HEK293 (cell line): ENCODE measurements around the gene MIS18BP1.

Experiments used
- CTCF ChIA-PET: fragments of 350-600 bp; formaldehyde crosslinking; extraction: SDS; loops from one replicate; lab custom pipeline; 2021; ENCODE audit warnings: antibody characterized with exemption; lab: Yijun Ruan, JAX
- POLR2A ChIA-PET: fragments of 300-600 bp; formaldehyde crosslinking; extraction: SDS; loops from one replicate; lab custom pipeline; 2020; ENCODE audit warnings: antibody characterized with exemption, inconsistent platforms; lab: Yijun Ruan, JAX
- H3K27ac ChIP-seq: fragments of 200-500 bp; sonication (Bioruptor generic); 2 replicates; pipeline ENCODE4 v1.5.1; 2014; ENCODE audit warnings: low read depth, low read length, control low read depth, inconsistent platforms; ENCODE audit errors: extremely low read depth
- H3K36me3 ChIP-seq, 2 experiments: fragments of 200-500 bp in 1 of 2; sonication (Bioruptor generic) in 1 of 2; 1 replicate in 1 of 2; 2 replicates in 1 of 2; pipeline ENCODE4 v1.5.1; 2014 to 2017; ENCODE audit warnings: inconsistent platforms in 2 of 2, low read length in 2 of 2; ENCODE audit not compliant: control insufficient read depth in 2 of 2, insufficient read depth in 1 of 2
- H3K4me1 ChIP-seq: fragments of 200-500 bp; sonication (Bioruptor generic); 2 replicates; pipeline ENCODE4 v1.5.1; 2014; ENCODE audit warnings: mild to moderate bottlenecking, low read length, inconsistent platforms; ENCODE audit not compliant: control insufficient read depth, insufficient read depth
- H3K4me3 ChIP-seq: 2 replicates; pipeline ENCODE4 v1.5.1; 2011; ENCODE audit warnings: low read depth, mild to moderate bottlenecking, control low read depth, low read length, moderate library complexity
- H3K9me3 ChIP-seq: fragments of 200-500 bp; sonication (Bioruptor generic); 2 replicates; pipeline ENCODE4 v1.5.1; 2014; ENCODE audit warnings: low read depth, low read length, inconsistent platforms; ENCODE audit not compliant: control insufficient read depth, insufficient read depth
- BCL11A ChIP-seq: fragments of 450-650 bp; formaldehyde crosslinking; IDR thresholded peaks from 2 replicates; pipeline ENCODE4 v1.5.1; 2016; ENCODE audit warnings: low read depth, missing biosample characterization, missing genetic modification characterization
- OVOL3 ChIP-seq: fragments of 450-650 bp; formaldehyde crosslinking; IDR thresholded peaks from 2 replicates; pipeline ENCODE4 v1.5.1; 2016; ENCODE audit warnings: missing biosample characterization, missing genetic modification characterization
- SALL2 ChIP-seq: fragments of 450-650 bp; formaldehyde crosslinking; IDR thresholded peaks from 2 replicates; pipeline ENCODE4 v1.5.0; 2017; ENCODE audit warnings: missing biosample characterization, mild to moderate bottlenecking, missing genetic modification characterization, borderline replicate concordance
- SCRT1 ChIP-seq: fragments of 450-650 bp; formaldehyde crosslinking; IDR thresholded peaks from 2 replicates; pipeline ENCODE4 v1.5.1; 2016; ENCODE audit warnings: missing biosample characterization, missing genetic modification characterization, borderline replicate concordance
- WT1 ChIP-seq: fragments of 450-650 bp; formaldehyde crosslinking; IDR thresholded peaks from 2 replicates; pipeline ENCODE4 v1.5.1; 2016; ENCODE audit warnings: missing biosample characterization, missing genetic modification characterization
- YY1 ChIP-seq: fragments of 450-650 bp; formaldehyde crosslinking; IDR thresholded peaks from 2 replicates; pipeline ENCODE4 v1.5.1; 2018; ENCODE audit warnings: missing biosample characterization, missing genetic modification characterization
- ZBTB1 ChIP-seq: fragments of 450-650 bp; formaldehyde crosslinking; IDR thresholded peaks from 2 replicates; pipeline ENCODE4 v1.5.1; 2016; ENCODE audit warnings: missing biosample characterization, missing genetic modification characterization
- ZBTB17 ChIP-seq: fragments of 450-650 bp; formaldehyde crosslinking; IDR thresholded peaks from 2 replicates; pipeline ENCODE4 v1.5.1; 2016; ENCODE audit warnings: missing biosample characterization, missing genetic modification characterization
- ZNF132 ChIP-seq: fragments of 450-650 bp; formaldehyde crosslinking; IDR thresholded peaks from 2 replicates; pipeline ENCODE4 v1.5.1; 2017; ENCODE audit warnings: missing biosample characterization, missing genetic modification characterization, borderline replicate concordance
- ZNF133 ChIP-seq: fragments of 450-650 bp; formaldehyde crosslinking; IDR thresholded peaks from 2 replicates; pipeline ENCODE4 v1.5.1; 2016; ENCODE audit warnings: missing biosample characterization, missing genetic modification characterization
- ZNF16 ChIP-seq: fragments of 450-650 bp; formaldehyde crosslinking; IDR thresholded peaks from 2 replicates; pipeline ENCODE4 v1.5.1; 2016; ENCODE audit warnings: low read depth, missing biosample characterization, missing genetic modification characterization
- ZNF174 ChIP-seq: fragments of 450-650 bp; formaldehyde crosslinking; IDR thresholded peaks from 2 replicates; pipeline ENCODE4 v1.5.0; 2017; ENCODE audit warnings: missing biosample characterization, mild to moderate bottlenecking, missing genetic modification characterization
- ZNF211 ChIP-seq: fragments of 450-650 bp; formaldehyde crosslinking; IDR thresholded peaks from 2 replicates; pipeline ENCODE4 v1.5.1; 2016; ENCODE audit warnings: low read depth, missing biosample characterization, missing genetic modification characterization
- ZNF311 ChIP-seq: fragments of 450-650 bp; formaldehyde crosslinking; IDR thresholded peaks from 2 replicates; pipeline ENCODE4 v1.5.1; 2017; ENCODE audit warnings: missing biosample characterization, missing genetic modification characterization, borderline replicate concordance
- ZNF341 ChIP-seq: fragments of 450-650 bp; formaldehyde crosslinking; IDR thresholded peaks from 2 replicates; pipeline ENCODE4; 2016; ENCODE audit warnings: low read depth, missing biosample characterization, missing genetic modification characterization
- ZNF37A ChIP-seq: fragments of 450-650 bp; IDR thresholded peaks from 2 replicates; pipeline ENCODE4 v1.5.1; 2018; ENCODE audit warnings: missing biosample characterization, missing genetic modification characterization
- ZNF394 ChIP-seq: fragments of 450-650 bp; formaldehyde crosslinking; IDR thresholded peaks from 2 replicates; pipeline ENCODE4 v1.5.1; 2016; ENCODE audit warnings: missing biosample characterization, missing genetic modification characterization, mild to moderate bottlenecking, moderate library complexity, borderline replicate concordance
- ZNF473 ChIP-seq: fragments of 450-650 bp; formaldehyde crosslinking; IDR thresholded peaks from 2 replicates; pipeline ENCODE4 v1.5.1; 2017; ENCODE audit warnings: missing biosample characterization, missing genetic modification characterization
- ZNF488 ChIP-seq: fragments of 450-650 bp; formaldehyde crosslinking; IDR thresholded peaks from 2 replicates; pipeline ENCODE4 v1.5.1; 2016; ENCODE audit warnings: missing biosample characterization, missing genetic modification characterization
- ZNF514 ChIP-seq: fragments of 450-650 bp; formaldehyde crosslinking; IDR thresholded peaks from 2 replicates; pipeline ENCODE4 v1.5.1; 2016; ENCODE audit warnings: missing biosample characterization, missing genetic modification characterization
- ZNF518A ChIP-seq: fragments of 450-650 bp; formaldehyde crosslinking; conservative IDR thresholded peaks from 2 replicates; pipeline ENCODE4 v1.5.1; 2016; ENCODE audit warnings: low read depth, missing biosample characterization, missing genetic modification characterization
- ZNF621 ChIP-seq: fragments of 450-650 bp; formaldehyde crosslinking; IDR thresholded peaks from 2 replicates; pipeline ENCODE4 v1.5.1; 2017; ENCODE audit warnings: missing biosample characterization, missing genetic modification characterization
- ZNF623 ChIP-seq: fragments of 450-650 bp; formaldehyde crosslinking; IDR thresholded peaks from 2 replicates; pipeline ENCODE4 v1.5.1; 2016; ENCODE audit warnings: missing biosample characterization, missing genetic modification characterization
- ZNF629 ChIP-seq: fragments of 450-650 bp; formaldehyde crosslinking; IDR thresholded peaks from 2 replicates; pipeline ENCODE4 v1.5.1; 2017; ENCODE audit warnings: missing biosample characterization, missing genetic modification characterization
- ZNF660 ChIP-seq: fragments of 450-650 bp; IDR thresholded peaks from 2 replicates; pipeline ENCODE4 v1.5.1; 2018; ENCODE audit warnings: missing biosample characterization, mild to moderate bottlenecking, missing genetic modification characterization
- ZNF776 ChIP-seq: fragments of 450-650 bp; formaldehyde crosslinking; IDR thresholded peaks from 2 replicates; pipeline ENCODE4 v1.5.0; 2017; ENCODE audit warnings: missing biosample characterization, missing genetic modification characterization, borderline replicate concordance
- ZNF785 ChIP-seq: fragments of 450-650 bp; formaldehyde crosslinking; IDR thresholded peaks from 2 replicates; pipeline ENCODE4 v1.5.1; 2016; ENCODE audit warnings: missing biosample characterization, missing genetic modification characterization
- ZXDB ChIP-seq: fragments of 450-650 bp; formaldehyde crosslinking; IDR thresholded peaks from 2 replicates; pipeline ENCODE4 v1.5.1; 2016; ENCODE audit warnings: missing biosample characterization, missing genetic modification characterization

Gene MIS18BP1

GRCh38 chr14:45212231-45212630, 40.8 kb downstream of the MIS18BP1 start:
- H3K27ac ChIP-seq, result no peak overlapping the region
- H3K9me3 ChIP-seq, result no peaks in the 10 kb centered on the region
- no peak overlapping the region for H3K4me3 ChIP-seq
- TF ChIP-seq ZNF133 (tag by site-specific recombination) (no peak), ZNF311 (tag by site-specific recombination) (no peak), YY1 (tag by site-specific recombination) (no peak), ZNF211 (no peak), ZNF16 (tag by site-specific recombination) (no peak), SCRT1 (no peak), ZNF37A (no peak)
- CTCF ChIA-PET, result no interaction called here
- H3K36me3 ChIP-seq, result peaks cover 39 to 60% of the 10 kb centered on the region in 2 experiments
- POLR2A ChIA-PET, result interaction anchor here (0.6 kb wide), 1 partner anchor 64 kb away, joined by 5 read pairs; no protein-coding TSS in a partner anchor
- no peaks in the 10 kb centered on the region for H3K4me1 ChIP-seq

- no peak overlapping the region for H3K27ac ChIP-seq
- H3K4me1 ChIP-seq, result no peaks in the 10 kb centered on the region
- CTCF ChIA-PET, result interaction anchor here (0.6 to 0.7 kb wide), 2 partner anchors 24 to 265 kb away, joined by 3 to 4 read pairs; no protein-coding TSS in a partner anchor
- H3K36me3 ChIP-seq, result peaks cover 41 to 60% of the 10 kb centered on the region in 2 experiments
- H3K4me3 ChIP-seq, result no peak overlapping the region
- no peaks in the 10 kb centered on the region for H3K9me3 ChIP-seq
- POLR2A ChIA-PET, result no interaction called here
- TF ChIP-seq ZNF623 (no peak), ZNF785 (tag by site-specific recombination) (no peak), ZNF341 (tag by site-specific recombination) (no peak), ZNF132 (tag by site-specific recombination) (no peak), ZNF174 (tag by site-specific recombination) (no peak), ZNF473 (no peak), ZBTB1 (no peak)
Observed at GRCh38 chr14:45211295-45211694, 41.7 kb downstream of the MIS18BP1 start.

GRCh38 chr14:45210159-45210558, 42.8 kb downstream of the MIS18BP1 start:
- ChIA-PET CTCF (interaction anchor here (0.9 kb wide), 1 partner anchor 11 kb away, joined by 3 read pairs; no protein-coding TSS in a partner anchor), POLR2A (no interaction called here)
- Histone ChIP-seq H3K9me3 (no peaks in the 10 kb centered on the region), H3K36me3 (peaks cover 41 to 67% of the 10 kb centered on the region in 2 experiments), H3K4me1 (no peaks in the 10 kb centered on the region), H3K4me3 (no peak overlapping the region), H3K27ac (no peak overlapping the region)
- TF ChIP-seq ZNF660 (no peak), SALL2 (tag by site-specific recombination) (no peak), ZNF518A (tag by site-specific recombination) (no peak), ZXDB (tag by site-specific recombination) (no peak), ZNF621 (tag by site-specific recombination) (no peak), ZNF394 (tag by site-specific recombination) (no peak), ZBTB1 (no peak), ZNF514 (tag by site-specific recombination) (no peak), ZBTB17 (tag by site-specific recombination) (no peak), ZNF488 (tag by site-specific recombination) (no peak), OVOL3 (tag by site-specific recombination) (no peak), WT1 (tag by site-specific recombination) (no peak), BCL11A (no peak), ZNF776 (no peak), ZNF629 (tag by site-specific recombination) (no peak)
